ENCODE results near the gene WNT2B.
A peak's percentile ranks its signal among the peaks of the same experiment; 100 is the strongest.

WNT2B gene

DNA sequence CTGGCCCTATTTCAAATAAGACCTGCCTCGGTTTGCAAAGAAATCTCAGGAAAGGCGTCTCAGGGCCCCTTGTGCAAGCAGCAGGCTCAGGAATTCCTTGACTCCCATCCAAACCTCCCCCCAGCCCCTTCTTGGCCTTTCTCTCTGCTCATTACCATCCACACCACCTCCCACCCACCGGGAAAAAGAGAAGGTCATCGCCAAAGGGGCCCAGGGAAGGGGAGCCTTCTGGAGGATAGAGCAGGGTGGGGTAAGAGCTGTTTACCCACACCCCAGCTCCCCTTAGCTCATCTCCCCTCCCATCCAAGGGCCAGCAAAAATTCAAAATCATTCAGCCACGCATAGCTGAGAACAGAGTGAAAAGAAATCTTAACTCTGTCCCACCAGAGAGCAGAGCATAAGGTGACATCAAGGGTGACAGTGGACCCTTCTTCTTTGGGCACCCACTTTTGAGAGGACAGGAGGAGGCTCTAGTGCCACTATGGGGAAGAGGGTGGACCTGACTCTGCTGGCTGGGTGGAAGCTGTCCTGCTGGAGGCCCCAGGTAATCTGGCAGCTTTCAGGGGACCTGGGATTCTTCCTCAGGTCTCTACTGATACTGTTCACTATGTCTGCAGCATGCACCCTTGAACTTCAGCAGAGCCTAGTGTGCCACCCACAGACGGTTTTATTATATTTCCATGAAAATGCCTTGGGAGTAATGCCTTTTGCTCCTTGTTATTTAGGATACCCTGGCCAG lies 3.9 kb upstream of the WNT2B start:
- DNase-seq (ENCODE audit: low read depth in 2 of 2): no peak

DNA sequence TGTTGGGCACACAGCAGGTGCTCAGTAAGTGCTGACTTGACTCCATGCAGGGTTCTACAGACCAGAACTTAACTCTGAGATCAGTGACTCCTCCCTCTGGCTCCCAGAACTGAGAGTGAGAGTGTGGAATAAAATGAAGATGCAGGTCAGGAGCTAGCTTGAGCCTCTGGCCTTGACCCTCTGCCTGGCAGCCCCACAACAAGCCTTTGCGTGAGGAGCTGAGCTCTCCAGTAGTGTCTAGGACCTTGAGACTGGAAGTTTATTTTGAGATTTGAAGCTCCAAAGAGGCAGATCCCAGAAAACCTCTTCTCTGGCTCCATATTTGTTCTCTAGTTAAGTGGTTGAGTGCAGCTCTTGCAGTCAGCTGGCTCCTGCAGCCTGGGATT lies 3.4 kb upstream of the WNT2B start:
- no peak for DNase-seq (ENCODE audit: low read depth in 2 of 2)

DNA sequence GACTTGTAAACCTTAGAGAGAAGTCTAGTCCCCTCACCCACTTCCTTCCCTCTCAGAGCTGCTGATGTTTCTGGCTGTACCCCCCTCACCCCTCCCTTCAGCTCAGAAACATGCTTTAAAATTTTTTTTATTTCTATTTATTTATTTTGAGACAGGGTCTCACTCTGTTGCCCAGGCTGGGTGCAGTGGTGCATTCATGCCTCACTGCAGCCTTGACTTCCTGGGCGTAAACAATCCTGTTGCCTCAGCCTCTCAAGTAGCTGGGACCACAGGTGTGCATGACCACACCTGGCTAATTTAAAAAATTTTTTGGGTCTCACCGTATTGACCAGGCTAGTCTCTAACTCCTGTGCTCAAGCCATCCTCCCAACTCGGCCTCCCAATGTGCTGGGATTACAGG lies 2.9 kb upstream of the WNT2B start:
- no peak for DNase-seq (ENCODE audit: low read depth in 2 of 2)

DNA sequence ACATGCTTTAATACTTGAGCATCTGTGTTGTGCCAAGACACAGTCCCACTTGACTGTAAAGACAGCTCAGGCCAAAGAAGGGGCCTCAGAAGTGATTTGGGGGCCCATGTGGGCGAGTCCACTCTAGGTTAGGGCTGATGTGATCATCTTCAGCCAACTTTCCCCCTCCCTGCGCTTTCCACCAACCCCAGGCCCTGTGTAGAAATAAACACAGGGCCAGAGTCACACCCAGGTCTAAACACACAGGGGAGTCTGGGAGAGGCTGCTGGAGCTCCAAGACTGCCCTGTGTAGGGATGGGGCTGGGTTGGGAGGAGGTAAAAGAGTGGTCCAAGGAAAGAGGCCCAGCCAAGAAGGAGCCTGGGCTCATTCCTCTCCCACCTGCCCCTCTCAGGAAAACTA lies 2.5 kb upstream of the WNT2B start:
- no peak for DNase-seq (ENCODE audit: low read depth in 2 of 2)

DNA sequence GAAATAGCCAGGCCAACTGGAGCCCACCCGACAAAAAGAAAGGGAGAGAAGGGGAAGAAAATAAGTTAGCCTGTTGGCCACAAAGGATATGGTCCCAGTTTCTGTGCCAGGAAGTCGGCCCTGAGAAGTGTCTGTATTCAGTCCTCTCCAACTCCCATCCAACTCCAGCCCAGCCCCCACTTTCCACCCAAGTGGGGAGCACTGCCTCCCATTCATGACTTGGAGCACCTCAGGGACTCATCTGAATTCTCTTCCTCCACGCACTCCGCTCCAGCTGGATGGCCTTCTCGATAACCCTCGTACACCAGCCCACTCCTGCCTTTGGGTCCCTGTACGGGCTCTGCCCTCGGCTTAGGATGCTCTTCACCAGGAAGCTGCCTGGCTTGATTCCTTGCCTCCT lies 2.0 kb upstream of the WNT2B start:
- DNase-seq (ENCODE audit: low read depth in 2 of 2): no peak

DNA sequence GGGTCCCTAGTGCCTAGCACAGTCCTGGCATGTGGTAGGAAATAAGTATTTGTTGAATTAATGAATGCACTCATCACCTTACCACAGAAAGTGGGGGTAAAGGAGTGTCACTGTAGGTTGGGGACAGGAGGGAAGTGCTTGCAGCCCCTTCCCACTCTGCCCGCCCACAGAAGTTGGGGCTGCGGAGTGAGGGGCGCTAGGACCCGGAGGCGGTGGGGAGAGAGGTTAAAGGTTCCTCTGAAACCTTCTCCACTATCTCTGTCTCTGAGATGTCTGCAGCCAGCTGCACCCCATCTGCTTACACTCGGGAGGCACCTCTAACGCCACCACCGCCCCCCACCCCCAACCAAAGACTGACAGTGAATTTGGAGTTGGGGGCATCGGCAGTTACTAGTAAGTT lies 1.4 kb upstream of the WNT2B start:
- no peak for DNase-seq (ENCODE audit: low read depth in 2 of 2)

GRCh38 chr1:112507921-112508277 lies 866 bp upstream of the WNT2B start:
- DNase-seq (ENCODE audit: low read depth in 2 of 2): no peak

DNA sequence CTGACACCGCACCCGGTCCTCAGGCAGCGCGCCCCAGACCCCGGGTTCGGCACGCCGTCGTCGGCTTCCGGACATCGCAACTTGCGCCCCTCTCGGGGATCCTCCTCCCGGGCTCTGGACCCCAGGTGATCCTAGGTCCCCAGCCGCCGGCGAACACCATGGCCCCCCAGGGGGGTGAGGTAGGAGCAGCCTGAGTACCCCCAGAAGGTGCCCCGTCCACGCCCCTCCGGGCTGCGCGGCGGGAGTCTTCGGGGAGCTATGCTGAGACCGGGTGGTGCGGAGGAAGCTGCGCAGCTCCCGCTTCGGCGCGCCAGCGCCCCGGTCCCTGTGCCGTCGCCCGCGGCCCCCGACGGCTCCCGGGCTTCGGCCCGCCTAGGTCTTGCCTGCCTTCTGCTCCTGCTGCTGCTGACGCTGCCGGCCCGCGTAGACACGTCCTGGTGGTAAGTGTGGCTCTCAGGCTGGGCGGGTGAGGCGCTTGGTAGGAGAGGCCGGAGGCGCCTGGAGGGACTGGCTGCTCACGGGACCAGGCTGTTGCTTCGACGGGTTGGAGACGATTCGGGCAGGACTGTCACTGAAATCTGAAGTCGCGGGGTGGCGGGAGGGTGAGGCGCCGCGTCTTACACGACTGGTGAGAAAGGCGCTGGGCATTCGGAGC lies 367 bp downstream of the WNT2B start:
- no peak for DNase-seq (ENCODE audit: low read depth in 2 of 2)

- DNase-seq (ENCODE audit: low read depth in 2 of 2): no peak
Measured at GRCh38 chr1:112509660-112510178, 954 bp downstream of the WNT2B start.

DNA sequence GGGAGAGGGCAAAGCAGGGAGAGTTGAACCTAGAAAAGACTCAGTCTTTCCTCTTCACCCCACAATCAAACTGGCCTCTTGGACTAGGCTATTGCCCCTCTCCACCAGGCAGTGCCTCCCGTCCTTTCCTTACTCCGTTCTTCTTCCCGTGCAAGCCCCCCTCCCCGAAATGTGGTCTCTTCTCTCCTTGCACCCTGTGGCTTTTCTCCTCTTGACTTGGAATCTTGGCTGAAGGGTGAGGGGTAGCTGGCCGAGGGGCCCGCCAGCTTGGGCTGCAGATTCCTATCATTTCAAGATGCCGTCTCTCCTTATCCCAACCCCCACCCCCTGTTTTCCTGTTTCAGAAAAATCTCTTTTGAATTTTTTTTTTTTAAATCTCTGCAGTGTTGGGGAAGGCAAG lies 1.6 kb downstream of the WNT2B start:
- no peak for DNase-seq (ENCODE audit: low read depth in 2 of 2)

- no peak for DNase-seq (ENCODE audit: low read depth in 2 of 2)
Measured at GRCh38 chr1:112511897-112512296, 3.1 kb downstream of the WNT2B start.

DNA sequence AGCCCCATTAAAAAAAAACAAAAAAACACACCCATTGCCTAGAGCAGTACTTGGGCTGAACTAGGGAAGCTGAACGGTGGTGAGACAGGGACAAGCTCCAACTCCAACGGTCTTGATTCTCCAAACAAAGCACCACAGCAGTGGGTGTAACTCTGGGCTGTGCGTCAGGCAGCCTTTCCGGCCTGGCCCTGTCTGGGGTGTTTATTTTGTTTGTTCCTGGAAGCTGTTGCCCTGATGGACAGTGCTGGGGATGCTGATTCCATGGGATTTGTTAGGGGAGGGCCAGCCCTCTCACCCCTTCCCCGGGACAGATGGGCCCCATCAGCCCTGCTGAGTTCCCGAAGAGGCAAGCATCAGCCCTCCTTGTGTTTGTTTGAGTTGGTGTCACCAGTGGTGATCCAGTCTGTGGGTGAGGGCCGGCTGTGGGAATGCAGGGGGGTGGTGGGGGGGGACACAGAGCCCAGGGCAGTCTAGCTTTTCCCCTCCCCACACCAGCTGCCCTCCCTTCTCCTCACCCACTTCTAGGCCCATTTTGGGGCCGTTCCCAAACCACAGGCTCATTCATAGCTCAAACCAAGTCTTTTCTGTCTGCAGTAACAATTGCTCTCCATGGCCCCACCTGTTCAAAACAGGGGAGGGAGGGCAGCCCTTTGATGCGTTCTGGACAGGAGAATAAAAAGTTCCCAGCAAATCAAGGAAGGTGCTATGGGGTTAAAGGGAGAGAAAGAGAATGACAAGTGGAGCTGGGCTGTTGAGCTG lies 4.5 kb downstream of the WNT2B start:
- no peak for DNase-seq (ENCODE audit: low read depth in 2 of 2)

- no peak for DNase-seq (ENCODE audit: low read depth in 2 of 2)
Measured at GRCh38 chr1:112514901-112515300, 6.1 kb downstream of the WNT2B start.

DNA sequence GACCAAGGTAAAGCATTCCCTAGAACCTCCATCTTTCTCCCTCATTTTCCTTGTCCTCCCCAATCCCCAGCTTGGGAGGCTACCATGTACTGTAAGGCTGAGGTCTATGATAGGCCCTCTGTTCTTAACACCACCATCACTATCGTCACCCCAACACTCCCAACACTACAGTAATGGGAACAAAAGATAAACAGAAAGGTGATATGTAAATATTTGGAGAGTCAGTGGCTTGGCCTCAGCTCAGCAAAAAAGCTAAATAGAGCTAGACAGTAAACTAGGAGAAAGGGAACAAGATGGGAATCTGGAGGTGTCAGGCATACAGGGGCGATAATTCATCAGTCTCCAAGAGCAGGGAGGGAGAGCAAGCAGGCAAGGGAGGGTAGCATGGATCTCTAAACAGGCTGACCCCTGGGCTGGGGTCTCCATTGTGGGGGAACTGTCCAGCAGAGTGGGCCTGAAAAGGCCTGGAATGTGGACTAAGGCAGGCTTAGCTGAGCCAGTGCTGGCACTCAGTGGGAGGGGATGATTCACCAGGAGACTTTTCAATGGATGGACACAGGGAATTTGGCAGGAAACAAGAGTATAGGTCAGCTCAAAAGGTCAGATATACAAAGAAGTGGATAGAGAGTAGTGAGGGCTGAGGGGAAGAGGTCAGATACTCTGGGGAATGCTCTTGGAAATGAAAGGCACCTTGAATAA lies 6.7 kb downstream of the WNT2B start:
- DNase-seq (ENCODE audit: low read depth in 2 of 2): no peak

DNA sequence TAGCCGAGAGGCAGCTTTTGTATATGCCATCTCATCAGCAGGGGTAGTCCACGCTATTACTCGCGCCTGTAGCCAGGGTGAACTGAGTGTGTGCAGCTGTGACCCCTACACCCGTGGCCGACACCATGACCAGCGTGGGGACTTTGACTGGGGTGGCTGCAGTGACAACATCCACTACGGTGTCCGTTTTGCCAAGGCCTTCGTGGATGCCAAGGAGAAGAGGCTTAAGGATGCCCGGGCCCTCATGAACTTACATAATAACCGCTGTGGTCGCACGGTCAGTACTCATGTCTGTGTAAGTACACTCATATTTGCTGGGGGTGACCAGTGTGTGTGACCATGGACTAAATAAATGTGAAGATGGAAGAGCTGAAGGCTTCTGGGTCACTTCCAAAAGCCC lies 7.4 kb downstream of the WNT2B start:
- no peak for DNase-seq (ENCODE audit: low read depth in 2 of 2)

DNA sequence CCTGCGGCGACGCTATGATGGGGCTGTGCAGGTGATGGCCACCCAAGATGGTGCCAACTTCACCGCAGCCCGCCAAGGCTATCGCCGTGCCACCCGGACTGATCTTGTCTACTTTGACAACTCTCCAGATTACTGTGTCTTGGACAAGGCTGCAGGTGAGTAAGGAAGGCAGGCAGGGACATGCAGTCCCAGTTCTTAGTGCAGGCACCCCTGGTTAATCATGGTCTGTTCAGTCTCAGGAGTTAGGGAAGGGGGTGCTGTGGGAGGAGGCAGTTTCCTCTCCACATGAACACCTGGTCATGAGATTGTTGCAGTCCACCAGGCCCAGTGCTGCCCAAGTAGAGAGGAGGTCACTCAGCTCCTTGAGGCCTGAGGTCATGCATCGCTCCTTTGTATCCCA lies 8.5 kb downstream of the WNT2B start:
- DNase-seq (ENCODE audit: low read depth in 2 of 2): no peak

- DNase-seq (ENCODE audit: low read depth in 2 of 2): no peak
Measured at GRCh38 chr1:112517646-112518045, 8.9 kb downstream of the WNT2B start.

DNA sequence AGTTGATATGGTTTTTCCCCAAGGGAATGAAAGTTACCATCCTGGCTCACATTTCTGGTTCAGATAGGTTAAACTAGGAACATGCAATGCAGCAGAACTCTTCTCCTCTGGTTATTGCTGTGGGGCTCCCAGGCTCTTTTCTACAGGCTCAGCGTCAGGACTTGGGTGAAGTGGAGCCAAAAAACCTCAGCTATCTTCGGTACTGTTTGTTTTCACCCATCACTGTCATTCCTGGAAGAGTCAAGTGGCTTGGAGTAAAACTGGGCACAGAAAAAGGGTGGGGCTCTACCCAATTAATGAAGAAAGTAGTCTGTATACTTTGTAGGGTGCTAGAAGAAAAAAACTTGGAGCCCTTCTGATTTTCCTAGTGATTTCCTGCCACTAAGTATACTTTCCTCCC lies 9.4 kb downstream of the WNT2B start:
- no peak for DNase-seq (ENCODE audit: low read depth in 2 of 2)

- DNase-seq (ENCODE audit: low read depth in 2 of 2): no peak
Measured at GRCh38 chr1:112520166-112520565, 11.4 kb downstream of the WNT2B start.

DNA sequence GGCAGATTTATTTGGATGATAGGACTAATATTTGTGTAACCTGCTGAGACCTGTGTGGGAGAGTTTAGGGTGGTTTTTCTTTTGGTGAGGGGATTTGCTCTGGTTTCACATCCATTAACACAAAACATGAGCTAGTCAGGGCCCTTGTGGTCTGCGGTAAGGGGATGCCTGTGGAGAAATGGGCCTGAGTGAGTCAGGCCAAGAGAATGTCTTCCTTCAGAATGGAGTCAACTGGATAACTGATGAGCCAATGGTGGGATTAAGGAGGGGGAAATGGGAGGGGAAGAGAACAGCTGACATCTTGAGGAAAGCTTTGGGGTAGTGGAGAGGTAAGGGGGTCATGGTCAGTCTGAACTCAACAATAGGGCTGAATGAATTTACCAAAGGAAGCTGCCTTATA lies 13.9 kb downstream of the WNT2B start:
- DNase-seq (ENCODE audit: low read depth in 2 of 2): peak; percentile 93

- DNase-seq (ENCODE audit: low read depth in 2 of 2): no peak
Measured at GRCh38 chr1:112524251-112524650, 15.5 kb downstream of the WNT2B start.

- DNase-seq (ENCODE audit: low read depth in 2 of 2): no peak
Measured at GRCh38 chr1:112524986-112525385, 16.2 kb downstream of the WNT2B start.

Measured in fibroblast of skin of left quadriceps (primary cell).